Breast epithelium (tissue), 4 donors: ENCODE results near the gene KDF1. TPM values are rescaled to one million over a fixed set of nuclear protein-coding genes. Genes with fewer than 3 reads are reported as not detected.
A peak's percentile ranks its signal among the peaks of the same experiment; 100 is the strongest.

ENCODE experiments used
- DNase-seq, 2 donors: peaks; one replicate each; pipeline ENCODE4 v3.0.0-alpha.2; 2019; ENCODE audit warnings: low spot score in 2 of 2
- H3K27ac ChIP-seq, 2 donors: fragments of 200-600 bp; sonication (generic) in 1 of 2; one replicate each; pipeline ENCODE4 v1.5.1; 2016 to 2019; ENCODE audit warnings: mild to moderate bottlenecking in 1 of 2
- H3K27me3 ChIP-seq, 2 donors: fragments of 200-600 bp; sonication (generic) in 1 of 2; one replicate each; pipeline versions ENCODE4 v1.5.1 to v1.6.0; 2017 to 2019; ENCODE audit warnings: control low read depth in 1 of 2, mild to moderate bottlenecking in 1 of 2
- H3K36me3 ChIP-seq: fragments of 200-600 bp; one replicate; pipeline ENCODE4 v1.5.1; 2019
- H3K4me1 ChIP-seq, 2 donors: fragments of 200-600 bp; sonication (generic); one replicate each; pipeline ENCODE4 v1.5.1; 2016 to 2019; ENCODE audit warnings: control low read depth in 1 of 2
- H3K4me3 ChIP-seq, 3 donors: fragments of 200-600 bp; sonication (generic); 1 replicate in 2 of 3; 2 replicates in 1 of 3; pipeline ENCODE4 v1.5.1; 2016 to 2019; ENCODE audit warnings: mild to moderate bottlenecking in 3 of 3, moderate library complexity in 2 of 3
- H3K9me3 ChIP-seq, 2 donors: fragments of 200-600 bp; sonication (generic) in 1 of 2; one replicate each; pipeline ENCODE4 v1.5.1; 2016 to 2019; ENCODE audit warnings: control low read depth in 1 of 2
- POLR2A ChIP-seq: fragments of 450-650 bp; IDR thresholded peaks from one replicate; pipeline ENCODE4 v1.6.1; 2016; ENCODE audit warnings: antibody characterized with exemption, mild to moderate bottlenecking, moderate library complexity
- POLR2AphosphoS5 ChIP-seq, 3 donors: sonication (generic); formaldehyde crosslinking; IDR thresholded peaks; one replicate each; pipeline ENCODE4 v1.6.1; 2017; ENCODE audit warnings: antibody characterized with exemption in 3 of 3
- intact Hi-C: fragments of 100-400 bp; cut with DNase I; formaldehyde crosslinking; loops from one replicate; pipeline ENCODE4 v1.15.1; 2023; ENCODE audit warnings: low total_unique reads
- total RNA-seq, 3 donors: library from RNA; depleted of rRNA; stranded (reverse); fragments of >200 nt; gene quantifications; one replicate each; pipeline ENCODE4 v1.1.0, GENCODE V29; 2016
- TF ChIP-seq, protein P1 (sequence below), 3 donors: fragments of 450-650 bp; IDR thresholded peaks; one replicate each; pipeline ENCODE4 v1.5.1; 2016 to 2017; ENCODE audit warnings: antibody characterized with exemption in 3 of 3, mild to moderate bottlenecking in 3 of 3, moderate library complexity in 3 of 3

Gene KDF1
- total RNA-seq, 3 donors from 2014 or later = 10.8 to 22.2 TPM; not detected in 1

GRCh38 chr1:27005648-27006496 lies 45.6 kb upstream of the KDF1 start:
- TF ChIP-seq, protein P1, sequence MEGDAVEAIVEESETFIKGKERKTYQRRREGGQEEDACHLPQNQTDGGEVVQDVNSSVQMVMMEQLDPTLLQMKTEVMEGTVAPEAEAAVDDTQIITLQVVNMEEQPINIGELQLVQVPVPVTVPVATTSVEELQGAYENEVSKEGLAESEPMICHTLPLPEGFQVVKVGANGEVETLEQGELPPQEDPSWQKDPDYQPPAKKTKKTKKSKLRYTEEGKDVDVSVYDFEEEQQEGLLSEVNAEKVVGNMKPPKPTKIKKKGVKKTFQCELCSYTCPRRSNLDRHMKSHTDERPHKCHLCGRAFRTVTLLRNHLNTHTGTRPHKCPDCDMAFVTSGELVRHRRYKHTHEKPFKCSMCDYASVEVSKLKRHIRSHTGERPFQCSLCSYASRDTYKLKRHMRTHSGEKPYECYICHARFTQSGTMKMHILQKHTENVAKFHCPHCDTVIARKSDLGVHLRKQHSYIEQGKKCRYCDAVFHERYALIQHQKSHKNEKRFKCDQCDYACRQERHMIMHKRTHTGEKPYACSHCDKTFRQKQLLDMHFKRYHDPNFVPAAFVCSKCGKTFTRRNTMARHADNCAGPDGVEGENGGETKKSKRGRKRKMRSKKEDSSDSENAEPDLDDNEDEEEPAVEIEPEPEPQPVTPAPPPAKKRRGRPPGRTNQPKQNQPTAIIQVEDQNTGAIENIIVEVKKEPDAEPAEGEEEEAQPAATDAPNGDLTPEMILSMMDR (IDR thresholded peaks at IDR 0.05) = no peak
- TF ChIP-seq POLR2AphosphoS5 (IDR thresholded peaks at IDR 0.05) (no peak), POLR2A (no peak)
- peaks cover 9 to 50% of the 10 kb centered on the region in 2 donors for H3K4me1 ChIP-seq
- H3K4me3 ChIP-seq = no peak overlapping the region
- H3K27me3 ChIP-seq = no peaks in the 10 kb centered on the region
- peak overlapping the region; percentile 48 to 80 for H3K27ac ChIP-seq
- no peaks in the 10 kb centered on the region for H3K36me3 ChIP-seq
- no peaks in the 10 kb centered on the region for H3K9me3 ChIP-seq
- no peak for DNase-seq
- intact Hi-C loops = no loop called here

DNA sequence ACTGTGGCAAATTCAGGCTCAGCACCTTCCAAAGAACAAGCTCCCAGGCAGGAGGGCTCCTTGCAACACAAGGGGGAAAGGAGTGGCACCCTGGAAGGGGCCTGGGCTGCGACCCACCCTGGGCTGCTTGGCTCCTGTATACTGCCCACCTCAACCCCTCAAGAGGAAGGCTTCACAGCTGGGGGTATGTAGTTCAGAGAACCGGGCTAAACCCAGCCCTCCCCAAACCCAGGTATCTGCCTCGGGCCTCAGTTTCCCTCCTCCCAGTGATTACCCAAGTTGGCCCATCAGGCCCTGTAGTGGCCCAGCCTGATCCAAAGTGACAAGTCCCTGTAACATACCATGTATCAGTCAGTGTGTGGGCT lies 44.9 kb upstream of the KDF1 start:
- H3K9me3 ChIP-seq = no peaks in the 10 kb centered on the region
- DNase-seq = no peak
- intact Hi-C loops = no loop called here
- peak overlapping the region; percentile 80 to 95 for H3K27ac ChIP-seq
- H3K36me3 ChIP-seq = no peaks in the 10 kb centered on the region
- H3K4me3 ChIP-seq = no peak overlapping the region
- no peaks in the 10 kb centered on the region for H3K27me3 ChIP-seq
- H3K4me1 ChIP-seq = peaks cover 9 to 50% of the 10 kb centered on the region in 2 donors
- TF ChIP-seq POLR2A = no peak
- TF ChIP-seq, protein P1 (IDR thresholded peaks at IDR 0.05) = no peak
- TF ChIP-seq POLR2AphosphoS5 (IDR thresholded peaks at IDR 0.05) = no peak

DNA sequence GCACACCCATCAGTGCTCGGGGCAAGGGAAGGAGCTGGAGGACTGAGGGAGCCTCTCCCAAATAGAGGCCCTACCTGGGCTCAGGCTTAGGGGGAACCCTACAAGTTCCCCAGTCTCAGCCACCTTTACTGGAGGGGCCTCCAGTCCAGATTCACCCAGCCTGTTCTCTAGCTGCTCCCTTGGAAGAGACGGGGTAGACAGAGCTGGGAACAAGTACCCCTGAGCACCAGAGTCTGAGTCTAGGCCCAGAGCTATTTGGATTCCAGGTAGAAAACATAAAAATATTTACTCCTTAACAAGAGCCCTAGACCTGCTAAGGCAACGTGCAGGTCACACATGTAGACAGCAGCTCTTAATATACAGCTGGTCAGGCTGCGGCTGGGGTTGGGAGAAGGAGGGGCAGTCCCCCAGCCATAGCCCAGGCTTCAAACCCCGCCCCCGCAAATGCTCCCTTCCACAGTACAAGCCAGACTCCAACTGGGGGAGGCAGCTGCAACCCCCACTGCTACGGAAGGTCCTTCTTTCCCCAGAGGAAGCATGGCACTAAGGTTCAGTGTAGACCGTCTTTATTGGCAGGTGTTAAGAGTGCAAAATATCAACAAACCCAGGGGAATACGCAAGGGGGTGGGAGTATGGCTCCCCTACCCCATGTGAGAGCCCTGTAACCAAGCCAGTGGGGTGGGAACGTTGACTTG lies 44.4 kb upstream of the KDF1 start:
- TF ChIP-seq, protein P1 (IDR thresholded peaks at IDR 0.05) = no peak
- Histone ChIP-seq H3K27ac (peak overlapping the region; percentile 80 to 95), H3K4me1 (peaks cover 9 to 45% of the 10 kb centered on the region in 2 donors), H3K36me3 (no peaks in the 10 kb centered on the region), H3K27me3 (no peaks in the 10 kb centered on the region), H3K4me3 (no peak overlapping the region), H3K9me3 (no peaks in the 10 kb centered on the region)
- intact Hi-C loops = no loop called here
- DNase-seq = no peak

DNA sequence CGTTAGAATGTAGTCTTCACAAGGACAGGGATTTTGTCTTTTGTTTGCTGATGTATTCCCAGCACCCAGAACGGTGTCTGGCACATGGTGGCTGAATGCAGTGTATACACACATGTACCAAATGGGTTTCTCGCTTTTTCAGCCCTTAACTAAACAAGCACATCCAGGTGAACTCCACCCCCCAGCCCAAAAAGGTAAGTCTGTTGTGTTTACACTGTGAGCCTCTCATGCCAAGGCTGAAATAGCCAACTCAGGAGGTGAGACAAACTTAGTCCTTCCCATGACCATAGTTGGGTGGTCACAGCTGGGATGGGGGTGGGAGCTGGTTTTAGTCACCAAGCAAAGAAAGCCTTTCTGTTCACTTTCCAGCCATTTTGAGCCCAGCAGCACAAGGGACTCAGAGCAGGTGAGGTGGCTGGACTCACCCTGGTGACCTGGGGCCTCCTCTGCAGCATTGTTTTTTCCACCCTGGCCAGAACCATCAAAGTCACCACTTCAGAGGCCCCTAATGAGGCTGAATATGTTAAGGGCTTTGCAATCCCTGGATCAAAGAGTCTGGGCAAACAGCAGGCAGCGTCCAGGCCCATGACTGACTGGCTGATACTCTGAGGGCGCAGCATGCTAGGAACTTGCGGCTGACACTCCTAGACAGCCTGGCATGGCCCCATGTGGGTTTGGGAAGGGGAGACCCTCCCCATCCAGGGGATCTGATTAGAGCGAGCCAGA lies 43.6 kb upstream of the KDF1 start:
- intact Hi-C loops = no loop called here
- Histone ChIP-seq H3K27ac (peak overlapping the region; percentile 80 to 95), H3K27me3 (no peaks in the 10 kb centered on the region)

More for the DNA sequence above, 43.6 kb upstream of the KDF1 start:
- no peak overlapping the region for H3K4me3 ChIP-seq
- TF ChIP-seq, protein P1 (IDR thresholded peaks at IDR 0.05) = no peak
- TF ChIP-seq POLR2AphosphoS5 (IDR thresholded peaks at IDR 0.05) = no peak
- TF ChIP-seq POLR2A = no peak
- no peak for DNase-seq
- H3K36me3 ChIP-seq = no peaks in the 10 kb centered on the region
- no peaks in the 10 kb centered on the region for H3K9me3 ChIP-seq
- H3K4me1 ChIP-seq = peaks cover 10 to 43% of the 10 kb centered on the region in 2 donors
